HG03135 (cell line): ENCODE results near the gene SULT1C3.
"Not testable (repeated sequence)": the region's sequence is repeated elsewhere in the genome, so short reads cannot be mapped to it uniquely, and the experiment has no call there.

Source experiments
- ATAC-seq: cut with Tn5 transposase; IDR thresholded peaks from one replicate; pipeline ENCODE4 v1.9.1; 2021; ENCODE audit warnings: mild to moderate bottlenecking, moderate library complexity; ENCODE audit not compliant: unreplicated experiment

Gene SULT1C3

DNA sequence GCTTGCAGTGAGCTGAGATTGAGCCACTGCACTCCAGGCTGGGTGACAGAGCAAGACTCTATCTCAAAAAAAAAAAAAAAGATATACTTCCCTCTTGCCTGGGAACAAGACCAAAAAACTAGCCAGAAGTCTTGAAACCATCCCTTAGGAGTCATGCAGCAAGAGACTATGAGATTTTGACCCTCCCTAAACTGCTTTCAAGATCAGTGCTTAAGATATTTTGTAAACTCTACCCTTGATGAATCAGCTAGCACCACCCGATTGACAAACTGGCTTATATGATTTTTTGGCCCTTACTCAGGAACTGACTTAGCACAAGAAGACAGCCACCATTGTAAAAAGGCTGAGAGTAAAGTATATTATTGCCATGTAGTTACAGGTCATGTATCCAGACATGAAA lies 3.8 kb downstream of the SULT1C3 start:
- no peak for ATAC-seq

DNA sequence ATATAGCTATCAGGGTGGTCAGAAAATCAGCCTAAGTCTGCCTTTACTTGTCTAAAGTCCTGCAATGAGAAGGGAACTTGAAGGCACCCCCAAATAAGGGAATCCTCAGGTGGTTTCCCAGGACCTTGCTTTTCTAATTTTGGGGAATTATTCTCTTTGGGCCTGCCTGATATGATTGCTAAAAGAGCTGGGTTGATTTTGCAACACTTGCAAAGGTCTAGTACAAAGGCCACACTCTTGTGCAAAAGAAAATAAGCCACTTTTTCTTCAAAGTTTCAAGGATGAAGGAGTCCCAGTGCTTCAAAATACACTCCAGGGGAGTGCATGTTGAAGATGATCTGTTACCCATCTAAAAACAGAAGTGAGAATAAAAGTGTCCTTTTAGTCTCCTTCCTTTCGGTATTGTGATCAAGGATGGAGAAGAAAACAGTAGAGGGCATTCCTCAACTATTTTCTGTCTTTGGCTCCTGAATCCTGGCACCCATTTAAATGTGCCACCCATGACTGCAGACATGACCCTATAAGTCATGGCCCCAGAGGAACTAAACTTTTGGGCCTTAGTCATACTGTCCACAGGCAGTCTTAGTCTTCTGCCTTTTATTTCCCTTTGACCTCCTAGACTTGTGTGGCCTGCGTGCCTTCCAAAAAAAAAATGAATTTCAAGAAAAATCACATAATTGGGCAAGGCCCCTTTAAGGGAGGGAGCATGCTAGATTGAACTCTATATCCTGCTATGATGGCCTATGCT lies 5.1 kb downstream of the SULT1C3 start:
- no peak for ATAC-seq

DNA sequence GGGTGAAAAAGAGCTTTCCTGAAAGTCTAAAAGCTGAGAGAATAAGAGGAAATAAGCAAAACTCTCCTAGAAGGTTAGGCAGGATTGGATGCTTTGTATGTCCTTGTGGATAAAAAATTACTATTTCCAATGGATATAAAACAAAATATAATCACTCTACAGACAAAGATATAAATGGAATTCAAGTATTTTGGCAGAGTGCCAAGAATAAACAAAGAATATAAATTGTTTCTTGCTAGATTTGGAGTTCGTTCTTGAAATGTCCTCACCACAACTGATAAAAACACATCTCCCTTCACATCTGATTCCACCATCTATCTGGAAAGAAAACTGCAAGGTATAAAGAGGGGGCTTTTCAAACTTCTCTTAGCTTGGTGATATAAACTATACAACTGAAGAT lies 13.3 kb downstream of the SULT1C3 start:
- no peak for ATAC-seq

DNA sequence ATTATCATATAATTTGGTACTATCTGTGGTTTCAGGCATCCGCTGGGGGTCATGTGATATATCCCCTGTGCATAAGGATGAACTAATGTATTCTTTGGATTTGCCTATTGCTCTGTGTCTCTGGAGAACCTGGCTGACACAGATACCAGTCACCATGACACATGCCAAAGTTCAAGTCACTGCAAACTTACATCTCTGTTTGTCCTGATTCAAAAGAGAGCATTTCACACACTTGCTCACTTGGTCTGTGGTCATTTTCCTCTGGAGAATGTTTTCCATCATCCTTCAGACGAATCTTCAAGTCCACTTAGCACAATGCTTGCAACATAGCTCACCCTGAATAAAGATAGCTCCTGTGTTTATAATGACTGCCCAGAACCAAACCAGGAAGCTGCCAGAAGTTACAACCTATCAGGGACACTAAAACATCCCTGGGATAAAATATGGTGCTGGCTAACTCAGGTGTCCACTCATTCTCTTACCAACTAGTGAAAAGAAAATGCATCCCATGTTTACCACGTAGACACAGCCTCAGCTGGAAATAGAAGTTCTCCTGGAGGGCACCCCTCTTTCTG lies 18.1 kb downstream of the SULT1C3 start:
- no peak for ATAC-seq

DNA sequence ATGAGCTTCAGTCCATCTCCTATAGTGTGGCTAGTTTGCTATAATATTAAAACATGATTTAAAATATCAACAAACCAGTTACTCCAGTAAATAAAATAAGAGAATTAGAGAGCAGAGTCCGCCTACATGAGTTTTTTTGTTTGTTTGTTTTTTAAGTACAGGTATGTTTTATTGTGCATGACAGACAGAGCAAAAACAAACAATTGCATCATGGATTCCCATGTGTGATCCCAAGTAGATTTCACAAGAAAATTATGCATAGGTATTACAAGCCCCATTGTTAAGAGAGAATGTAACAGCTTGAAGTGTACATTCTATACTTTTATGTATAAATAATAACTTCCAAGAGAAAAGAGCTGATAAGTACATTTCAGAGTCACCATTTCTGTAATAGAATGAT lies 21.0 kb downstream of the SULT1C3 start:
- no peak for ATAC-seq

DNA sequence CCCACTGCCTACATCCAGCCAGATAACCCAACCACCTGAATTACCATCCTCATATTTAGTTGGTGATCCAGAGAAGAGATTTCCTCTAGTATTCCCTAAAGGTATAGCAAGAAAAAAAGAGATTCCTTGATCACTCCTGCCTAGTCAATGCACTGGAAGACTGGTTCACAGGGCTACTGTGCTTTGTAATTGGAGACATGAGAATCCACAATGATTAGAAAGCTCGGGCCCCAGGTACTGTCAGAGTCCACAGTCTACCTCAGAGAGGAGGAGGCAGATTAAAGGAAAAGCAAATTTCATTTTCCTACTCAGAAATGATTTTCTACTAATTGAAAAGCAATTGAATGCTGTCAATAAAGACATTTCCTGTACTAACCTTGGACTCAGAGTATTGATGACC lies 22.3 kb downstream of the SULT1C3 start:
- ATAC-seq: no peak

DNA sequence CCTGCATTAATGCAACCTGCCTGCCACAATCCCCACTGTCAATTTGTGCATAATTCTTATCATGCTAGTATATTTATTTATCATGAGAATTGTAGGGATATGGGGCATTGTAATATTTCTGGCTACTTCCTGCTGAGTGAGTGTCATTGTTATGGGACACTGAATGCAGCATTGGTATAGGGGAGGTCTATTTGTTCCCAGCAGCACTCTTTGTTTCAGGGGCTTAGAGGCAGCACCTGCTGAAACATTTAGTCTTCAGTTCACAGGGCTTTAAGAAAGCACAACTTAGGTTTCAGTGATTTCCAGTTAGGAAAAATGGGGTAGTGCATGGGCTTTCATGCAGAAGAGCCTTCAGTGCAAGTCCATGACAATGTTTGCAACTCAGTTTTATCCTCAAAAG lies 23.6 kb downstream of the SULT1C3 start:
- no peak for ATAC-seq

DNA sequence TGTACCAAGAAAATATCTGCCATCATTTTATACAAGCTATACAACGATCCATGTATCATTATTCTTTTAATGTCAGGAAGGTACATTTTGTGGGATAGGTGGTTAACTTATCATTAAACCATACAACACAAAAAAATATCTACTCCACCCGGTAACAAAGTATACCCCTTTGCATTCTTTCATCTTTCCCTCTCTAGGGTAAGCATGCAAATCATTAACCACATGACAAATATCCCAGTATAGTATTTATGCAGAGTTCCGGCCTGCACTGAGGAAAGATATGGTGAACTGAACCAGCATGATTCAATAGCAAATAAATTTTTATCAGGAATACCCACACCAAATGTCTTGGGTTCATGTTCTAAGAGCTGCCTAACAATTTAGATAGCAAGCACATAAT lies 26.4 kb downstream of the SULT1C3 start:
- ATAC-seq: no peak

DNA sequence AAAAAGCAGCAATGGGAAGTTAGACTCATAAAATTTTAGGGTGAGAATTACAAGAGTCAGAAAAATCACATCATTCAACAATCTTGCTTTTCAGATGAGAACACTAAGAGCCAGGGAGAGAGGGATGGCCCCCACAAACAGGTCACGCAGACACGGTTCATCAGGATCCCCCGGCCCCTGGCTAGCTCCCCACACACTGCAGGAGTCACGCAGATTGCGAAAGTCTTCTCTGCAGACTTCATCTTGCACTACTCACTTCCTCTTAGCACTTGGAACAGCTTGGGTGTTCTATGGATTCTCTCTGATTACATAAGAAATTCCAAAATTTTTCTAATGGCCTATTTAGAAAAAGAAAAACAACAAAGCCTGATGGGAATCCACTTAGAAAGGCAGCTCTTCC lies 27.3 kb downstream of the SULT1C3 start:
- no peak for ATAC-seq

DNA sequence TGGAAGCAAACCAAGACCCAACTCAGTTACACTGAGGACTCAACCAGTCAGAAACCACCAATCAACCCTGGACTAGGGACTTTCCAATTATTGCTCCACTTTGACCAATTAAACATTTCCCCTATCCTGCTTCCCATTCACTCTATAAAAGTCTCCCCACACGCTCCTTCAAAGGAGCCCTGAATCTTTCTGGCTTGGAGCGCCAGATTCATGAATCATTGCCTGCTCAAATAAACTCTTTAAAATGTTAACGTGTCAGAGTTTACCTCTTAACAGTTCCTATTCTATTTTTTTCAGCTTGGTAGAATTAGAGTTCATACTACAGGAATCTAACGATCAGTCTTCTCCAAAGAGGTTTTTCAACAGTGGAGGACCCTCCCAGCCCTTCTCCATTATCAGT lies 28.2 kb downstream of the SULT1C3 start:
- ATAC-seq: no peak

DNA sequence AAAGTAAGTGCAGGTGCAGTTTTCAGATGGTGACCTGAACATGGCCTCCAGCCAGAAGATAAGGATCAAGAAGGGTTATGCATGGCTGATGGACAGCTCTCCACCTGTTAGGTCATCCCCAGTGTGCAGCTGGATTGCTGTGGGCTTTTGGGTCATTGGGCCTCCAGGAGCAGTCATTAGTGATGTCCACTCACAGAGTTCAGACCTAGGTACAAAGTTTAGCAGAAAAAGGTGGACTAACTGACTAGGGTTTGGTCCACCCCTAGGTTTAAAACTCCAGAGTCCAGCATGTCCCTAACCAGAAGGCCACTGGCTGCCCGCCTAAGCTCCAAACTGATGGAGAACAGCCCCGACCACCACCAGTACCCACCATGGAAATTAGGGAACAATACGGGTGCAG lies 30.6 kb downstream of the SULT1C3 start:
- no peak for ATAC-seq

DNA sequence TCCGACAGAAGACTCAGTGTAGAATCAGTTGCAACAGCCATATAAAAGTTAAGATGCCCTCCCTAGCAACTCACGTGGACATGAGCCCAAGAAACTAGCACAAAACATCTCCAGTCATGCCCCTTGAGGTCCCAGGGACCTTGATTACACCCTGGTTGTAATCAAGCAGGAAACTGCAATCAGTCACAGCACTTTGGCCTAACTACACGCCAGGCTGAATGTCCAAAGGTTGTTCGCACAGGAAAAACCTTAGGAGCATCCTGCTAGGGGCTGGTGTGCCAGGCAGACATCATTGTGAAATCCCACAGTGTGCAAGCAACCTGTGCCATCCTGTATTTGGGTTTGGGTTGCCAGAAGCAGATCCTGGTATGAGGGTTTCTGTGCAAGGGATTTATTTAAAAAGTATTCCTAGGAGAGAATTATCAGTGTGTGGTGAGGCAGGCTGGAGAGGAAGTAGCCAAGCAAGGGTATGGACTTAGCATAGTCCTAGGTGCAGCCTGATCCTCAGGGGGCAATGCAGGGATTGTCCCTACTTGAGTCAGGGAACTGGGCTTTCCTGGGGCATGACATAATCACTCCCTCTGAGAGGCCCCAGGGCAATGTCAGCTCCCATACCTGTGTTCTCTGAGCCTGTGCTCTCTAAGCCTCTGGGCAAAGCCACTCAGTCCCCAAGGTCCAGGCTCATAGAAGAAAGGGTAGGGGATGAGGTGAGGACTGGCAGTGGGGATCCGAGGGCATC lies 31.2 kb downstream of the SULT1C3 start:
- no peak for ATAC-seq

DNA sequence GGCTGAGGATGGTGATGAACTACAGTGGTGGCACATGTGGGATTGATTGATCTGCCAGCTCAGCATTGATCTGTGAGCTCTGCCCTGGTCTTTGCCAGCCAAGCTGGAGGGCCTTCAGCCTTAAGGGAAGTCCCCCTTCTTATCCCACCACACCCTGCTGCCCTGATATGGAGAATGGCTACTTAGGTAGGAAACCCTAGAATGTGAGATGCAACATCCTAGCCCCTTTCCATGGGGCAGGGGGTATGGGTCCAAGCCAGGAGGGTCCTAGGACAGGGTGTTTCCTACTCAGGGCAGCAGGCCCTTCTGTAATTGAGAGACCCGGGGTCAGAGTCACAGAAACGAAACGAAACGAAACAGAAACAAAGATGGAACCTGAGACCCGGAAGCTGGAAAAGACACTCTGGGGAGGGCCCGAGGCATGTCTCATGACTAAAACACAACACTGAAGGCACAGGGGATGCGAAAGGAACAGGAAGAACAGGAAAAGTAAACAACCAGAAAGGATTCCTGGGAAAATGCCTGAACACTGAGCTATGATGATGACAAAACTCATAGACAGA lies 32.0 kb downstream of the SULT1C3 start:
- ATAC-seq: no peak

DNA sequence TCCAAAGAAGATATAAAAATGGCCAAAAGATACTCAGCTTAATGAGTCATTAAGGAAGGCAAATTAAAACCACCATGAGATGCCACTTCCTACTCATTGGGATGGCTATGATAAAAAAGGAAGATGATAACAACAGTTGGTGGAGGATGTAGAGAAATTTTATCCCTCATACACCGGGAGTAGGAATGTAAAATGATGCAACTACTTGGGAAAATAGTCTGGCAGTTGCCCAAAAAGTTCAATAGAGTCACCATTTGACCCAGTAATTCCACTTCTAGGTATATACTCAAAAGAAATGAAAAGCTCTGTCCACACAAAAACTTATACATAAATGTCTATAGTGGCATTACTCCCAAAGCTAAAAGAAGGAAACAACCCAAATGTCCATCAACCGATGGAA lies 38.9 kb downstream of the SULT1C3 start:
- ATAC-seq: no peak

DNA sequence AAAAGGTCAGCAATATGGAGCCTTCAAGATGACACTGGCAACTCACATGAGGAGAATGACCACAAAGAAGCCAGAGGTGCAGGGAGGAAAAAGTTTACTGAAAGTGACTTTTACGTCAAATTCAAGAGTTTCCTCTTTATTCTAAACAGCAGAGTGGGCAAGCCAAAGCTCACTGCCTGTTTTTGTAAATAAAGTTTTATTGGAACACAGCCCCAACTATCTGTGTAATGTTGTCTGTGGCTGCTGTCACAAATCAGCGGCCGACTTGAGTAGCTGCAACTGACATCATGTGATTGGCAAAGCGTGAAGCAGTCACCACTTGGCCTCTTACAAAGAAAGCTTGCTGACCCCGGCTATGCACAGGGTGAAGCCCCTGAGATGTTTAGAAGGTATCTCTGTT lies 39.7 kb downstream of the SULT1C3 start:
- no peak for ATAC-seq

DNA sequence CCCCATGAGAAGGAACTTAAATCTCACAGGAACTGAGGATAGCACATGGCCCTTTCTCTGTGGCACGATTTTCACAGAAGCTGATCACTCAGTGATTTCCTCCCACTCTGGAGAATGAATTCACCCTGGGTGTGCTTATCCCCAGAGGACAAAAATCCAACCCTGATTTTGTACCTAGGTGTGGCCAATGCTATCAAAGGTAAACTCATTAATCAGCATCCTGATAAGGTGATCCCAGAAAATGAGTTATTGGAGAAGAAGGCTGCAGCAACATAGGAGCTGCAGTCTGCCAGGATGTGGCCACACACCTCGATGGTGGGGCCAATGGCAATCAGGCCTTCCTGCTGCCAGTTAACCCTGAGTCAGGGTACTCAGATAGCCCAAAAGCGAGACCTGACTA lies 40.7 kb downstream of the SULT1C3 start:
- no peak for ATAC-seq

DNA sequence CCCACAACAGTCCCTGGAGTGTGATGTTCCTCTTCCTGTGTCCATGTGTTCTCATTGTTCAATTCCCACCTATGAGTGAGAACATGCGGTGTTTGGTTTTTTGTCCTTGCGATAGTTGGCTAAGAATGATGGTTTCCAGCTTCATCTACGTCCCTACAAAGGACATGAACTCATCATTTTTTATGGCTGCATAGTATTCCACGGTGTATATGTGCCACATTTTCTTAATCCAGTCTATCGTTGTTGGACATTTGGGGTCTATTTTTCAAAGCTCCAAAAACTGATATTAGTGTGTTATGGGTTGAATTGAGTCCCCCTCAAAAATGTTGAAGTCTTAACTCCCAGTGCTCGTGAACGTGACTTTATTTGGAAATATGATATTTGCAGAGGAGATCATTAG lies 44.8 kb downstream of the SULT1C3 start:
- not testable (repeated sequence) for ATAC-seq

DNA sequence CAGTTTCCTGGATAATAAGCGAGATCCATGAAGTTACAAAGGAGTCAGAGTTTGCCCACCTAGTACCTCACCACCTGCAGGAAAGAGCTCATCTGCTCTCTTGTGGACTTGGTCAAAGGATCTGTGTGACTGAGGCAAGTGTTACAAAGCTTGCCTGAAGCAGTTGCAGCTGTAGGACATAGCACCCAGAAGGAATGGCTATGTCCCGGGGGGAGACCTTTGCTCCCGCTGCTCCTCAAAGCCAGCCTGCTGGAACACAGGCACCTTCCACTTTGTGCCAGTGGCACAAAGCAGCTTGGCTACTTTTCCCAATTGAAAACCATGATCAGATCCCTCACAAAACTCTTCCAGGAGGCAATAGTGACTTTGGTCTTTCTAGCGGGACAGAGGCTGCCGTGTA lies 45.8 kb downstream of the SULT1C3 start:
- no peak for ATAC-seq

DNA sequence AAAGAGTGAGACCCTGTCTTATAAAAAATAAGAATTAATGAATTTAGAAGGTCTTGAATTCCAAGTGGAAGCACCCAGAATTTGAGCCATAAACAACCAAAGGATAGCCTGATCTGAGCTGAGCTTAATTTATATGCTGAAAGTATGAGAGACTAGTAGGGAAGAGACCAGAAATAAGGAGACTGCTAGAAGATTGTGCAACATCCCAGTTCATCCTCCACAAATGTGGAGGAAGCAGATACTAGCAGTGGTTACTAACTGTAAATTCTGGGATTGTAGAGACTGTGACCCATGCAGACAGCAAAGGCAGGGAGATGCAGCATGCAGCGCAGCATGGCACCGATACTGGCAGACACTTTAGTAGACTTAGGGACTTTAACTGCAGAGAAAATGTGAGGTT lies 47.4 kb downstream of the SULT1C3 start:
- no peak for ATAC-seq

DNA sequence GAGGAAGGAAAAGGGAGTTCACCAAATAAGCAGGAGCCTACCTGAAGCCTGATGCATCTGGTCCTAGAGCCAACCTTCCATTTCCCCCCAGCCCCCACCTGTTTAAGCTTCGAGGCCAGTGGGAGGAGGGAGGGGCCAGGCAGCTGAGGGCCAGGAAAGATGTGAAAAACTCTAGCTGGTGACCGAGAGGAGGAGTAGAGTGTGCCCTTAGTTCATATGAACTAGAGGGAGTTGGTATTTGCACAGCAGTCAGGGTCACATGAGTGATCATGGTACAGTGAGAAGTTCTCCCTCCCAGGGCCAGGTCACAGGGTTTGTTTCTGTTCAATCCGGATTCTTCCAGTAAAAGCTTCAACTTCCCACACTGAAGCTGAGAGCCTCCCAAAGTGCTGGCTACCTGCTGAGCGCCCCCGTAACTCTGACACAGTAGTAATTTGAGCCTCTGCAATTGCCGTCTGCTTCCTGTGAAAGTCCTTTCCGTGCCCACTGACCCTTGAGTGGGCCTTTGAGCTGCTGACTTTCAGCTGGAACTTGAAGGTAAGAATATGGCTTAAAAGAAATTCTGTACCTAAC lies 48.9 kb downstream of the SULT1C3 start, which contains the start of gene SULT1C2:
Gene SULT1C2 (plus strand): TSS at position 362 of the 573 bp plus-strand sequence. CDS start 4,773 bp downstream, outside the sequence.
- no peak for ATAC-seq

DNA sequence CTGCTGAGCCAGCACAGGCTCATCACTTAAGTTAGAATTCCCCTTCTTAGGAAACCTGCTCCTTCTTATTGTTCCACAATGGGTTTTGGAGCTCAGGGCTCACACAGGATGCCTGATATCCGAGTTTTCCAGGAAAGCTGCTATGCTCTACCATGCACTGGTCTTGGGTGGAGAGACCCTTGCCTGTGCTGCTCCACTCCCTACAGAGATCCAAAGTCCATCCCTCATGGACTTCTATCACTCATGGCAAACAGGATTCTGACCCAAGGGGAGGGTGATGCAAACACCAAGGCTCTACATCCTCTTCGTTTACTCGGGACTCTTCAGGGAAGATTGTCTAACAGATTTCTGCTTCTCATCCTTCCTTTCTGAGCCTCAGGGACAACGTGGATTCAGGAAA lies 54.1 kb downstream of the SULT1C3 start:
- no peak for ATAC-seq
